Measurements from ENCODE around the gene ERN1.

DNA sequence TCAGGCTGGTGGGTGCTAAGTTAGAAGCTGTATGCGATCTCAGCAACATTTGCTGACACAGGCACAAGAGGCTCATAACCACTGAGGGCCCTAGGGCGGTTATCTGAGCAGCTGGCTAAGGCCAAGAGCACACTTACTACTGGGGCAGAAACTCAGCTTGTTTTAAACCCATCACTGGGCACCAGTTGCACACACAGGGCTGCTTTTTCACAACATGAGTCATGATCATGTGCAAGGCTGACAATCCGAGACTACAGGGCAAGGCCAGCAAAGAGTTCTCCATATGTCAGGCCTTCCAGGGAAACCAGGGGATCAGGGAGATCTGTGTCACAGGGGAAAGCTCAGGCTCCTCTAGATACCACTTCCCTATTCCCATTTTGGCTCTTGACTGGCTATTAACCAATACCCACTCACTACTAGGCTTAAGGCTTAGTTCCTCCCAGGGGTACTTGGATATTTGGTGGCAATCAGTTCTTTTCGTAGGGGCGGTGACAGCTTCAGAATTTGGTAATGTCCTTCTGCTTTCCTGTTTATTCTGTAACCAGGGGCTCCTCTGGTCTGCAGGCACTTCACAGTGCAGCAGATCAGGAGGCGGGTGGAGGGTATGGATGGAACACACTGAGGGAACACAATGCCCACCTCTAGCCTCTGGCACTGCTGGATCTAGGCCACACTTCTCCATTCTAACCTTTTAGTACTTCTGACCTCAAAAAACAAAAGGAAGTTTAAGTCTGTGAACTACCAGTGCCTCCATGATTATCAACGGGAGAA lies 44.9 kb upstream of the ERN1 start:
- no peak for TF ChIP-seq POLR2A (IDR thresholded peaks at IDR 0.05; ENCODE audit: control extremely low read depth in 1 of 2, low read depth in 2 of 2, low read length in 2 of 2)
- no peak for TF ChIP-seq TEAD4 (IDR thresholded peaks at IDR 0.05; ENCODE audit: low read depth, low read length)
- no peak for TF ChIP-seq POLR2AphosphoS5 (IDR thresholded peaks at IDR 0.05; ENCODE audit: low read depth, low read length)
- no peak for TF ChIP-seq SUZ12 (IDR thresholded peaks at IDR 0.05; ENCODE audit: low read length)
- no peak for TF ChIP-seq SIN3A (conservative IDR thresholded peaks at IDR 0.05 in 1 of 2, IDR thresholded peaks at IDR 0.05 in 1 of 2; ENCODE audit: low read depth in 1 of 2, low read length in 2 of 2)
- no peak for TF ChIP-seq CTCF (IDR thresholded peaks at IDR 0.05; ENCODE audit: control extremely low read depth in 1 of 3, insufficient read depth in 1 of 3, low read depth in 1 of 3, low read length in 3 of 3)
- no peak for TF ChIP-seq JUN (IDR thresholded peaks at IDR 0.05; ENCODE audit: low read depth, low read length)
- no peak for TF ChIP-seq RBBP5 (IDR thresholded peaks at IDR 0.05; ENCODE audit: borderline replicate concordance, low read depth, low read length)
- no peak for TF ChIP-seq EP300 (IDR thresholded peaks at IDR 0.05; ENCODE audit: borderline replicate concordance in 1 of 2, low read depth in 2 of 2, low read length in 2 of 2)
- no peak for TF ChIP-seq EGR1 (IDR thresholded peaks at IDR 0.05; ENCODE audit: borderline replicate concordance, low read depth, low read length)
- no peak for TF ChIP-seq JUND (IDR thresholded peaks at IDR 0.05; ENCODE audit: low read length)
- TF ChIP-seq CHD2 (IDR thresholded peaks at IDR 0.05; ENCODE audit: low read length), result no peak
- no peak for TF ChIP-seq MAFK (IDR thresholded peaks at IDR 0.05; ENCODE audit: low read depth, low read length)
- no peak for TF ChIP-seq RFX5 (IDR thresholded peaks at IDR 0.05; ENCODE audit: borderline replicate concordance, low read depth, low read length)
